BE2C (cell line): ENCODE measurements around the gene SIL1.

Source experiments
- DNase-seq: peaks from one replicate; pipeline ENCODE4 v3.0.0-alpha.2; 2020
- H3K27me3 ChIP-seq: fragments of 250-450 bp; sonication (Bioruptor Pico); 2 replicates; pipeline ENCODE4 v1.5.1; 2020; ENCODE audit warnings: mild to moderate bottlenecking
- H3K36me3 ChIP-seq: fragments of 250-450 bp; sonication (Bioruptor Pico); 2 replicates; pipeline ENCODE4 v1.5.1; 2020; ENCODE audit warnings: mild to moderate bottlenecking
- H3K4me1 ChIP-seq: fragments of 250-450 bp; sonication (Bioruptor Pico); 2 replicates; pipeline ENCODE4 v1.5.1; 2020
- H3K4me3 ChIP-seq: 2 replicates; pipeline ENCODE4 v1.5.1; 2011; ENCODE audit warnings: low read depth, low read length
- H3K9me3 ChIP-seq: fragments of 250-450 bp; sonication (Bioruptor Pico); 2 replicates; pipeline ENCODE4 v1.5.1; 2020
- TF ChIP-seq, protein P1 (sequence below): IDR thresholded peaks from 2 replicates; pipeline ENCODE4 v1.5.1; 2012; ENCODE audit warnings: mild to moderate bottlenecking, low read depth, low read length

The SIL1 gene

DNA sequence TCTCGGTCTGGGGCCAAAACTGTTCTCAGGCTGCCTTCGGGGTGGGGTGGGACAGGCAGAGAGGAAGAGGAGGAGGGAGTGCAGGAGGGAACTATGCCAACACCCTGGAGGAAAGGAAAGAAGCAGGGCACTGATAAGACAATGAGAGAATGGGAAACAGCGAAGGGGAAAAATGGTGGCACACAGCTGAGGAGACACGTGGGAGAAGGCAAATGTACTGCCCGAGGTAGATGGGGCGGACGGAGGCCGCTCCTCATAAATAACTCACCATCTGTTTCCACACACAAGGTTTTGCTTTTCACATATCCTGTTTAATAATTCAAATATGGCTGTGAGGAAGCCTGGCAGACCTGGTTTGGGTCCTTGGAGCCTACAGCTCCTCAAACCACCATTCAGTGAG is 174.9 kb downstream of the SIL1 start:
- DNase-seq = no peak
- TF ChIP-seq, protein P1, sequence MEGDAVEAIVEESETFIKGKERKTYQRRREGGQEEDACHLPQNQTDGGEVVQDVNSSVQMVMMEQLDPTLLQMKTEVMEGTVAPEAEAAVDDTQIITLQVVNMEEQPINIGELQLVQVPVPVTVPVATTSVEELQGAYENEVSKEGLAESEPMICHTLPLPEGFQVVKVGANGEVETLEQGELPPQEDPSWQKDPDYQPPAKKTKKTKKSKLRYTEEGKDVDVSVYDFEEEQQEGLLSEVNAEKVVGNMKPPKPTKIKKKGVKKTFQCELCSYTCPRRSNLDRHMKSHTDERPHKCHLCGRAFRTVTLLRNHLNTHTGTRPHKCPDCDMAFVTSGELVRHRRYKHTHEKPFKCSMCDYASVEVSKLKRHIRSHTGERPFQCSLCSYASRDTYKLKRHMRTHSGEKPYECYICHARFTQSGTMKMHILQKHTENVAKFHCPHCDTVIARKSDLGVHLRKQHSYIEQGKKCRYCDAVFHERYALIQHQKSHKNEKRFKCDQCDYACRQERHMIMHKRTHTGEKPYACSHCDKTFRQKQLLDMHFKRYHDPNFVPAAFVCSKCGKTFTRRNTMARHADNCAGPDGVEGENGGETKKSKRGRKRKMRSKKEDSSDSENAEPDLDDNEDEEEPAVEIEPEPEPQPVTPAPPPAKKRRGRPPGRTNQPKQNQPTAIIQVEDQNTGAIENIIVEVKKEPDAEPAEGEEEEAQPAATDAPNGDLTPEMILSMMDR = no peak
- Histone ChIP-seq H3K4me1 (no peaks in the 10 kb centered on the region; the same call in 1 of the 2 replicates), H3K9me3 (no peaks in the 10 kb centered on the region), H3K4me3 (no peak overlapping the region), H3K36me3 (peaks cover 4% of the 10 kb centered on the region), H3K27me3 (no peaks in the 10 kb centered on the region)

DNA sequence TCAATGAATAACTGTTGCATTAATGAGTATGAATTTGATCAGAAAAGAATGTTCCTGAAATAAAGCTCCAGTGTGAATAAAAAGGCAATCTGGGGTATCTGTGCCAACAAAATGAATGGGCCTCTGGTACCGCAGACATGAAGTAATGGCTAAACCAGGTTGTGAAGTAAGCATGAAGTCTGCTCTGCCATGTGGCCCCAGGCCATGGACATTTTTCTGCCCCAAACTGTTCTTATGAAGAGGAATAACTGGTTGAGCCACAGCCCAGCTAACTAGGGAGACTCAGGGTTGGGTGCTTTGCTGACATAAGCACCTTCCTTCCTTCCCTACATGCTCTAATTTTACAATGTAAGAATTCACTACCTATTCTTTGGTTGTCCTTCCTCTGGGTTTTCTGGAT is 175.6 kb downstream of the SIL1 start:
- no peaks in the 10 kb centered on the region for H3K27me3 ChIP-seq
- no peak overlapping the region for H3K4me3 ChIP-seq
- peaks cover 7% of the 10 kb centered on the region for H3K4me1 ChIP-seq
- no peaks in the 10 kb centered on the region for H3K9me3 ChIP-seq
- TF ChIP-seq, protein P1 = no peak
- DNase-seq = no peak
- H3K36me3 ChIP-seq = peaks cover 4% of the 10 kb centered on the region

DNA sequence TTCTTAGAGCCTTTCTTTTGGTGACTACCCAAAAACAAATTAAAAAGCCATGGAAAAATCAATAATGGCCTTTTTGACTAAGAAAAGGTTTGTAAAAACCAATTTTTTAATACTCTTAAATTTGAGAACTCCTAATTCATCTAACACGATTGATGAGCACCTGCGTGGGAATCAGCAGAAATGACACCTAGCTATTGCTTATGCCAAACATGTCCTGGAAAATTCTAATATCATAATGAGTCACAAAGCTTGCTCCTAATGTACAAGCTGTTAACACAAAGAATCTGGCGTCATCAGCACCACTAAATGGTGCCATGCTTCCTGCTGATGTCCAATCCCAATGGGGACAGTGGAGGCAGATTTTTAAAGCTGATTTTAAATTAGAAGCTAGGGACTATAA is 176.8 kb downstream of the SIL1 start:
- H3K9me3 ChIP-seq = no peaks in the 10 kb centered on the region
- H3K4me1 ChIP-seq = peaks cover 14% of the 10 kb centered on the region
- no peaks in the 10 kb centered on the region for H3K27me3 ChIP-seq
- TF ChIP-seq, protein P1 = no peak
- H3K4me3 ChIP-seq = no peak overlapping the region
- no peak for DNase-seq
- peaks cover 4% of the 10 kb centered on the region for H3K36me3 ChIP-seq

DNA sequence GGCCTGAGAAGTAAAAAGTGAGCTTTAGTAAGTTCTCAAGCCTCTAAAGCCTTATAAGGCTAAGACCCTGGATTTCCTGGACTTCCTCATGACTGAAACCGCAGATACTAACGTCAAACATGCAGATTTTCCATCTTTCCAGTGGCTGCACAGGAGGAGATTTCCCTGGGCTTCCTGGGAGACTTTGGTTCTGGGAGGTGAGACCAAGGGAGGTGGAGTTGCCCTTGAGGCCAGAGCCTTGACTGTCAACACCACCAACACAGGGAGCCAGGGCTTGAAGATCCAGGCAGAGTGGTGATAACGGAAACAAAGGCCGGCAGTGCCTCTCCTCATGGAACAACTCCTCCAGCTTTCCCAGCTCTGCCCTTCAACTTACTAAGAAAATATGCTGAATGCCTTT is 178.3 kb downstream of the SIL1 start:
- no peaks in the 10 kb centered on the region for H3K9me3 ChIP-seq
- peaks cover 4% of the 10 kb centered on the region for H3K36me3 ChIP-seq
- no peak for DNase-seq
- H3K27me3 ChIP-seq = no peaks in the 10 kb centered on the region
- H3K4me3 ChIP-seq = no peak overlapping the region
- peaks cover 14% of the 10 kb centered on the region for H3K4me1 ChIP-seq
- TF ChIP-seq, protein P1 = no peak

DNA sequence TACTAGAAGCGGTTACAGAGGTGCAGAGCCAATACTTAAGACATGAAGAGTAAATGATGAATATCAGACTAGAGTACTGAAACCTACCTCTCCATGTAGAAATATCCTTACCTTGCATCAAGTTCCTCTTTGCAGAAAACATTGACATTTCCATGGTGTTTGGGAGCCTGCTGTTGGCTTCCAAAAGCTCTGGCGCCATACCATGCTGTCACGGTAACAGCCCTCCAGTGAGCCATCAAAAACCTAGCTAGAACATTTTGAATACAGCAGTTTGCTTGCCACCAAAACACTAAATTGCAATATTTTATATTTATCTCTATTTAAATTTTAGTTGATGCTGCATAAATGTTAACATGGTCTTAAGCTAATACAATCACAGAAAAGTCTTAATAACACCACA is 179.0 kb downstream of the SIL1 start:
- TF ChIP-seq, protein P1 = no peak
- Histone ChIP-seq H3K27me3 (no peaks in the 10 kb centered on the region), H3K36me3 (peaks cover 4% of the 10 kb centered on the region), H3K4me1 (peaks cover 14% of the 10 kb centered on the region), H3K9me3 (no peaks in the 10 kb centered on the region), H3K4me3 (no peak overlapping the region)
- no peak for DNase-seq

DNA sequence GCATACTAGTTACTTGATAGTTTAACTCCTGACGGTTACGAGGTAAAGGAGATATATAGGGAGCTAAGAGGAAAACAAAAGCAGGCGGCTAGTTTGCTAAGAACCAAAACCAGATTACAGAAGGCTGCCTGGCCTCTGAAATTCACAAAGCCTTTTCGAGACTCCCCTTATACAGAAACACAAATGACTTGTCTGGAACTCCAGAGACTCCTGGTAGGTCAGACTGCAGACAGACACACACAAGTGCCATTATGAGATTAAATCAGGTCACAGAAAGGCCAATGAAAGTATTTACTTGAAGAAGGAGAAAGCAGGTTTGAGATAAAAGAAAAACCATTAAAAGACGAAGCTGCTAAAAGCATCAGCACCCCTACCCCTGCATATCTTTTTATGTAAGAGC is 180.5 kb downstream of the SIL1 start:
- no peak for DNase-seq
- Histone ChIP-seq H3K27me3 (no peaks in the 10 kb centered on the region), H3K36me3 (peaks cover 4% of the 10 kb centered on the region), H3K4me3 (no peak overlapping the region), H3K9me3 (no peaks in the 10 kb centered on the region), H3K4me1 (peaks cover 14% of the 10 kb centered on the region)
- TF ChIP-seq, protein P1 = no peak
